H1 (cell line): ENCODE results near the gene LRFN3. TPM values are rescaled to one million over a fixed set of nuclear protein-coding genes. Genes with fewer than 3 reads are reported as not detected.

Source experiments
- ASH2L ChIP-seq: fragments of 200-600, 300-600 bp; sonication (generic); IDR thresholded peaks from one replicate; pipeline ENCODE4 v1.7.1; 2017; ENCODE audit warnings: low read length
- CREB1 ChIP-seq: IDR thresholded peaks from 2 replicates; pipeline ENCODE4 v1.6.1; 2012; ENCODE audit warnings: inconsistent platforms
- KDM1A ChIP-seq: fragments of 200-600, 300-600 bp; sonication (generic); IDR thresholded peaks from 2 replicates; pipeline ENCODE4 v1.7.1; 2016; ENCODE audit warnings: mild to moderate bottlenecking, low read length, borderline replicate concordance
- RBBP5 ChIP-seq: IDR thresholded peaks from 2 replicates; pipeline ENCODE4 v1.7.1; 2012; ENCODE audit warnings: low read depth, mild to moderate bottlenecking, inconsistent platforms, low read length, moderate library complexity, borderline replicate concordance
- RFX5 ChIP-seq: IDR thresholded peaks from 2 replicates; pipeline ENCODE4 v1.6.1; 2011; ENCODE audit warnings: low read depth, low read length, improper control_type of control experiment, borderline replicate concordance
- YY1 ChIP-seq: IDR thresholded peaks from 2 replicates; pipeline ENCODE4 v1.6.1; 2011; ENCODE audit warnings: low read depth, mild to moderate bottlenecking, low read length
- polyA plus RNA-seq, 7 experiments: library from polyadenylated mRNA; depleted of rRNA in 3 of 7; stranded (reverse) in 5 of 7; unstranded in 2 of 7; fragments of >200 nt in 5 of 7; fragments of 200-250 nt in 2 of 7; gene quantifications; 1 replicate in 5 of 7; 2 replicates in 1 of 7; 4 replicates in 1 of 7; pipeline versions ENCODE4 v1.2.1 to v1.2.3, GENCODE V29; 2011 to 2013; ENCODE audit warnings: missing spikeins in 2 of 7, mixed read lengths in 2 of 7
- total RNA-seq: library from RNA; stranded (reverse); fragmentation: NEBNext Ultra II Directional; extraction: Animal tissue kit (Norgen Biotek cat#: 25700); gene quantifications from 2 replicates; pipeline ENCODE4 v1.2.1, GENCODE V29; 2021
- TF ChIP-seq, protein P1 (sequence below): fragments of 300-600 bp; sonication (generic); IDR thresholded peaks from 2 replicates; pipeline ENCODE4 v1.7.1; 2012; ENCODE audit warnings: low read length, moderate library complexity, mild to moderate bottlenecking, inconsistent platforms; ENCODE audit not compliant: insufficient replicate concordance
- TF ChIP-seq, protein P2 (sequence below): IDR thresholded peaks from 2 replicates; pipeline ENCODE4 v1.6.1; 2011; ENCODE audit warnings: low read length, improper control_type of control experiment

Gene LRFN3
- total and polyA plus RNA-seq, 2 of the 8 experiments (the other 6 are each of a cell fraction or from before 2014, with no cell fraction given), result 4.6 to 16.8 TPM

DNA sequence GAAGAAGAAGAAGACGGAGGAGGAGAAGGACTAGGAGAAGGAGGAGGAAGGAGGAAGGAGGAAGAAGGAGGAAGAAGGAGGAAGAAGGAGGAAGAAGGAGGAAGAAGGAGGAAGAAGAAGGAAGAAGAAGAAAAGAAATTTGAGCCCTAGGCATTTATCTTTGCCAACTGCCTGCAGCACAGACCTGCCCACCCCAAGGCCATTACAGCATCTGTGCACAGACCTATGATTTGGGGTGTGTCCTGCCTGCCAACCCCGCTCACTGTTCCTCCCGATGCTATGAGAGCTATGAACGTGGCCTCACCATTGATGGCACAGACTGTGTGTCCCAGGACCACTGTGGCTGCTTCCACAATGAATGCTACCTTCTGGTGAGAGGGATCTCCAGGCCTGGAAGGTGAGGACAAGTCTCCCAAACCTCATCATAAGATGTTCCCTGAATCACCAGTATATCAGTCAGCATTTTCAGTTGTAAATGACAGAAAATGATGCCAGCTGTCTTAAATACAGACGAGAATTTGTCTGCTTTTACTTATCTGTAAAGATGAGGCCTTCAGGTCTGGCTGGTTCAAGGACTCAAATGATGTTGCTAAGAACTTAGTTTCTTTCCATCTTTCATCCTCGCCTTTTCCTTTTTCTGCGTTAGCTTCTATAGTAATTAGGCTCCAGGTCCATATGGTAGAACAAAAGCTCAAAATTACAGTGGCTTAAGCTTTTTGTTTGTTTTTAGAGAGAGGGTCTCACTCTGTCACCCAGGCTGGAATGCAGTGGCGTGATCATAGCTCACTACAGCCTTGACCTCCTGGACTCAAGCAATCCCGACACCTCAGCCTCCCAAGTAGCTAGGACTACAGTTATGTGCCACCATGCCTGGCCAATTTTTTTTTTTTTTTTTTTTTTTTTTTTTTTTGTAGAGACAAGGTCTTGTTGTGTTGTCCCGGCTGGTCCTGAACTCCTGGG is 54.9 kb downstream of the LRFN3 start (continued):
- TF ChIP-seq, protein P1, sequence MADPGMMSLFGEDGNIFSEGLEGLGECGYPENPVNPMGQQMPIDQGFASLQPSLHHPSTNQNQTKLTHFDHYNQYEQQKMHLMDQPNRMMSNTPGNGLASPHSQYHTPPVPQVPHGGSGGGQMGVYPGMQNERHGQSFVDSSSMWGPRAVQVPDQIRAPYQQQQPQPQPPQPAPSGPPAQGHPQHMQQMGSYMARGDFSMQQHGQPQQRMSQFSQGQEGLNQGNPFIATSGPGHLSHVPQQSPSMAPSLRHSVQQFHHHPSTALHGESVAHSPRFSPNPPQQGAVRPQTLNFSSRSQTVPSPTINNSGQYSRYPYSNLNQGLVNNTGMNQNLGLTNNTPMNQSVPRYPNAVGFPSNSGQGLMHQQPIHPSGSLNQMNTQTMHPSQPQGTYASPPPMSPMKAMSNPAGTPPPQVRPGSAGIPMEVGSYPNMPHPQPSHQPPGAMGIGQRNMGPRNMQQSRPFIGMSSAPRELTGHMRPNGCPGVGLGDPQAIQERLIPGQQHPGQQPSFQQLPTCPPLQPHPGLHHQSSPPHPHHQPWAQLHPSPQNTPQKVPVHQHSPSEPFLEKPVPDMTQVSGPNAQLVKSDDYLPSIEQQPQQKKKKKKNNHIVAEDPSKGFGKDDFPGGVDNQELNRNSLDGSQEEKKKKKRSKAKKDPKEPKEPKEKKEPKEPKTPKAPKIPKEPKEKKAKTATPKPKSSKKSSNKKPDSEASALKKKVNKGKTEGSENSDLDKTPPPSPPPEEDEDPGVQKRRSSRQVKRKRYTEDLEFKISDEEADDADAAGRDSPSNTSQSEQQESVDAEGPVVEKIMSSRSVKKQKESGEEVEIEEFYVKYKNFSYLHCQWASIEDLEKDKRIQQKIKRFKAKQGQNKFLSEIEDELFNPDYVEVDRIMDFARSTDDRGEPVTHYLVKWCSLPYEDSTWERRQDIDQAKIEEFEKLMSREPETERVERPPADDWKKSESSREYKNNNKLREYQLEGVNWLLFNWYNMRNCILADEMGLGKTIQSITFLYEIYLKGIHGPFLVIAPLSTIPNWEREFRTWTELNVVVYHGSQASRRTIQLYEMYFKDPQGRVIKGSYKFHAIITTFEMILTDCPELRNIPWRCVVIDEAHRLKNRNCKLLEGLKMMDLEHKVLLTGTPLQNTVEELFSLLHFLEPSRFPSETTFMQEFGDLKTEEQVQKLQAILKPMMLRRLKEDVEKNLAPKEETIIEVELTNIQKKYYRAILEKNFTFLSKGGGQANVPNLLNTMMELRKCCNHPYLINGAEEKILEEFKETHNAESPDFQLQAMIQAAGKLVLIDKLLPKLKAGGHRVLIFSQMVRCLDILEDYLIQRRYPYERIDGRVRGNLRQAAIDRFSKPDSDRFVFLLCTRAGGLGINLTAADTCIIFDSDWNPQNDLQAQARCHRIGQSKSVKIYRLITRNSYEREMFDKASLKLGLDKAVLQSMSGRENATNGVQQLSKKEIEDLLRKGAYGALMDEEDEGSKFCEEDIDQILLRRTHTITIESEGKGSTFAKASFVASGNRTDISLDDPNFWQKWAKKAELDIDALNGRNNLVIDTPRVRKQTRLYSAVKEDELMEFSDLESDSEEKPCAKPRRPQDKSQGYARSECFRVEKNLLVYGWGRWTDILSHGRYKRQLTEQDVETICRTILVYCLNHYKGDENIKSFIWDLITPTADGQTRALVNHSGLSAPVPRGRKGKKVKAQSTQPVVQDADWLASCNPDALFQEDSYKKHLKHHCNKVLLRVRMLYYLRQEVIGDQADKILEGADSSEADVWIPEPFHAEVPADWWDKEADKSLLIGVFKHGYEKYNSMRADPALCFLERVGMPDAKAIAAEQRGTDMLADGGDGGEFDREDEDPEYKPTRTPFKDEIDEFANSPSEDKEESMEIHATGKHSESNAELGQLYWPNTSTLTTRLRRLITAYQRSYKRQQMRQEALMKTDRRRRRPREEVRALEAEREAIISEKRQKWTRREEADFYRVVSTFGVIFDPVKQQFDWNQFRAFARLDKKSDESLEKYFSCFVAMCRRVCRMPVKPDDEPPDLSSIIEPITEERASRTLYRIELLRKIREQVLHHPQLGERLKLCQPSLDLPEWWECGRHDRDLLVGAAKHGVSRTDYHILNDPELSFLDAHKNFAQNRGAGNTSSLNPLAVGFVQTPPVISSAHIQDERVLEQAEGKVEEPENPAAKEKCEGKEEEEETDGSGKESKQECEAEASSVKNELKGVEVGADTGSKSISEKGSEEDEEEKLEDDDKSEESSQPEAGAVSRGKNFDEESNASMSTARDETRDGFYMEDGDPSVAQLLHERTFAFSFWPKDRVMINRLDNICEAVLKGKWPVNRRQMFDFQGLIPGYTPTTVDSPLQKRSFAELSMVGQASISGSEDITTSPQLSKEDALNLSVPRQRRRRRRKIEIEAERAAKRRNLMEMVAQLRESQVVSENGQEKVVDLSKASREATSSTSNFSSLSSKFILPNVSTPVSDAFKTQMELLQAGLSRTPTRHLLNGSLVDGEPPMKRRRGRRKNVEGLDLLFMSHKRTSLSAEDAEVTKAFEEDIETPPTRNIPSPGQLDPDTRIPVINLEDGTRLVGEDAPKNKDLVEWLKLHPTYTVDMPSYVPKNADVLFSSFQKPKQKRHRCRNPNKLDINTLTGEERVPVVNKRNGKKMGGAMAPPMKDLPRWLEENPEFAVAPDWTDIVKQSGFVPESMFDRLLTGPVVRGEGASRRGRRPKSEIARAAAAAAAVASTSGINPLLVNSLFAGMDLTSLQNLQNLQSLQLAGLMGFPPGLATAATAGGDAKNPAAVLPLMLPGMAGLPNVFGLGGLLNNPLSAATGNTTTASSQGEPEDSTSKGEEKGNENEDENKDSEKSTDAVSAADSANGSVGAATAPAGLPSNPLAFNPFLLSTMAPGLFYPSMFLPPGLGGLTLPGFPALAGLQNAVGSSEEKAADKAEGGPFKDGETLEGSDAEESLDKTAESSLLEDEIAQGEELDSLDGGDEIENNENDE, result no peak
- TF ChIP-seq, protein P2, sequence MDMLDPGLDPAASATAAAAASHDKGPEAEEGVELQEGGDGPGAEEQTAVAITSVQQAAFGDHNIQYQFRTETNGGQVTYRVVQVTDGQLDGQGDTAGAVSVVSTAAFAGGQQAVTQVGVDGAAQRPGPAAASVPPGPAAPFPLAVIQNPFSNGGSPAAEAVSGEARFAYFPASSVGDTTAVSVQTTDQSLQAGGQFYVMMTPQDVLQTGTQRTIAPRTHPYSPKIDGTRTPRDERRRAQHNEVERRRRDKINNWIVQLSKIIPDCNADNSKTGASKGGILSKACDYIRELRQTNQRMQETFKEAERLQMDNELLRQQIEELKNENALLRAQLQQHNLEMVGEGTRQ, result no peak
- TF ChIP-seq CREB1, result no peak
- no peak for TF ChIP-seq RBBP5
- TF ChIP-seq YY1, result no peak
- TF ChIP-seq ASH2L, result no peak
- no peak for TF ChIP-seq RFX5
- TF ChIP-seq KDM1A, result no peak
